ENCODE data around the gene PRR30.

The PRR30 gene

GRCh38 chr2:27155069-27155520 is 15.9 kb upstream of the PRR30 start:
- no peak for DNase-seq

GRCh38 chr2:27154488-27154887 is 15.3 kb upstream of the PRR30 start:
- no peak for DNase-seq

- peak in 1 of 58 donors; percentile 37 for DNase-seq
These were observed 13.7 kb upstream of the PRR30 start for GRCh38 chr2:27152796-27153464.

- DNase-seq, result no peak
These were observed 13.0 kb upstream of the PRR30 start for GRCh38 chr2:27152102-27152795.

- DNase-seq, result no peak
These were observed 11.5 kb upstream of the PRR30 start for GRCh38 chr2:27150639-27151230.

- no peak for DNase-seq
These were observed 10.6 kb upstream of the PRR30 start for GRCh38 chr2:27149570-27150405.

- no peak for DNase-seq
These were observed 9.7 kb upstream of the PRR30 start, which contains the start of gene TCF23 for GRCh38 chr2:27148801-27149439. TSS of gene TCF23 (plus strand) at chr2:27149004. CDS start at chr2:27149134, 130 bp downstream.

GRCh38 chr2:27147935-27148334 is 8.7 kb upstream of the PRR30 start:
- DNase-seq, result no peak

- DNase-seq, result no peak
These were observed 6.5 kb upstream of the PRR30 start for GRCh38 chr2:27145682-27146081.

GRCh38 chr2:27143285-27143684 is 4.1 kb upstream of the PRR30 start:
- DNase-seq, result no peak

- no peak for DNase-seq
These were observed 1.1 kb downstream of the PRR30 start for GRCh38 chr2:27138111-27138510.

- no peak for DNase-seq
These were observed 1.8 kb downstream of the PRR30 start for GRCh38 chr2:27137322-27137935.

- no peak for DNase-seq
These were observed 2.5 kb downstream of the PRR30 start for GRCh38 chr2:27136751-27137150.

GRCh38 chr2:27135478-27135955 is 3.7 kb downstream of the PRR30 start:
- DNase-seq, result no peak

- no peak for DNase-seq
These were observed 4.3 kb downstream of the PRR30 start for GRCh38 chr2:27134781-27135477.

- peak; percentile 75 to 97 (median 93) for DNase-seq
These were observed 5.1 kb downstream of the PRR30 start, which contains the start of gene PREB for GRCh38 chr2:27133905-27134780. TSS of gene PREB (minus strand) at chr2:27134636. CDS start at chr2:27134421, 215 bp downstream.

- DNase-seq, result peak in 1 of 58 donors; percentile 15
These were observed 5.9 kb downstream of the PRR30 start for GRCh38 chr2:27133195-27133875.

GRCh38 chr2:27131429-27131828 is 7.8 kb downstream of the PRR30 start:
- DNase-seq, result no peak
